Mammary epithelial cell (primary cell): ENCODE measurements around the gene ASRGL1.

ENCODE experiments used
- CTCF ChIP-seq, 2 donors: IDR thresholded peaks in 1 of 2; conservative IDR thresholded peaks in 1 of 2; 2 replicates each; pipeline ENCODE4 v1.5.1; 2011 to 2012; ENCODE audit warnings: inconsistent platforms in 2 of 2, low read length in 2 of 2, mild to moderate bottlenecking in 2 of 2, control low read depth in 1 of 2, low read depth in 1 of 2; ENCODE audit not compliant: insufficient read depth in 1 of 2; ENCODE audit errors: extremely low read depth in 1 of 2
- EZH2 ChIP-seq: IDR thresholded peaks from 2 replicates; pipeline ENCODE4 v1.6.1; 2012; ENCODE audit warnings: low read length, inconsistent platforms, borderline replicate concordance

- TF ChIP-seq CTCF (conservative IDR thresholded peaks at IDR 0.05 in 1 of 2, IDR thresholded peaks at IDR 0.05 in 1 of 2; ENCODE audit: extremely low read depth in 1 of 2, insufficient read depth in 1 of 2, low read depth in 1 of 2, low read length in 2 of 2) (no peak), EZH2 (no peak)
Measured at GRCh38 chr11:62388999-62389398, 51.8 kb downstream of the ASRGL1 start.
